IPS DF 19.7 (cell line): ENCODE data around the gene CD4.

Source experiments
- DNase-seq: peaks from one replicate; pipeline ENCODE4 v3.0.0-alpha.2; 2013; ENCODE audit warnings: low read depth, low spot score

CD4 gene

DNA sequence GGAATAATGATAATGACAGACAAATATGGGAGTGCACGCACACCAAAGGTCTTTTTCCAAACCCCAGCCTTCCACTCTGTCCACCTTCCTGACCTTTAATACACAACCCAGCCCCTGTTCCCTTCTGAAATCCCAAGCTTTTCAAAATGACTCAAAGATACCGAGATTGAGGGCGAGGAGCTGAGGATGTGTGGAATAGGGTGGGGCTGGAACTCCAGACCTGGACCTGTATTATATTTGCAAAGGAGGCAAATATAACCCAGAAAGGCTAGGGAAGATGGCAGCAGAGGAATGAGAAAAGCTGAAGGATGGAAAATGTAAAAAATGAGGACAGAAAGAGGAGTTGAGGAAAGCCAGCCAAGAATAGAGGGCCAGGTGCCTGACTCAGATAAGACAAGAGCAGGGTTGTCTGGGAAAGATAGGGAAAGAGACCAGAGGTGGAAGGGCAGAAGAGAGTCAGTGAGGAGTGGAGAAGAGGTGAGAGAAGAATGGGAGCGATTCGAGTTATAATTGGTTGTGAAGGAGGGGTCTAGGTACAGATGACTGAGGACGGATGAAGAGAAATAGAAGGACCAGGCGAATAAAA lies 24.2 kb upstream of the CD4 start:
- no peak for DNase-seq

DNA sequence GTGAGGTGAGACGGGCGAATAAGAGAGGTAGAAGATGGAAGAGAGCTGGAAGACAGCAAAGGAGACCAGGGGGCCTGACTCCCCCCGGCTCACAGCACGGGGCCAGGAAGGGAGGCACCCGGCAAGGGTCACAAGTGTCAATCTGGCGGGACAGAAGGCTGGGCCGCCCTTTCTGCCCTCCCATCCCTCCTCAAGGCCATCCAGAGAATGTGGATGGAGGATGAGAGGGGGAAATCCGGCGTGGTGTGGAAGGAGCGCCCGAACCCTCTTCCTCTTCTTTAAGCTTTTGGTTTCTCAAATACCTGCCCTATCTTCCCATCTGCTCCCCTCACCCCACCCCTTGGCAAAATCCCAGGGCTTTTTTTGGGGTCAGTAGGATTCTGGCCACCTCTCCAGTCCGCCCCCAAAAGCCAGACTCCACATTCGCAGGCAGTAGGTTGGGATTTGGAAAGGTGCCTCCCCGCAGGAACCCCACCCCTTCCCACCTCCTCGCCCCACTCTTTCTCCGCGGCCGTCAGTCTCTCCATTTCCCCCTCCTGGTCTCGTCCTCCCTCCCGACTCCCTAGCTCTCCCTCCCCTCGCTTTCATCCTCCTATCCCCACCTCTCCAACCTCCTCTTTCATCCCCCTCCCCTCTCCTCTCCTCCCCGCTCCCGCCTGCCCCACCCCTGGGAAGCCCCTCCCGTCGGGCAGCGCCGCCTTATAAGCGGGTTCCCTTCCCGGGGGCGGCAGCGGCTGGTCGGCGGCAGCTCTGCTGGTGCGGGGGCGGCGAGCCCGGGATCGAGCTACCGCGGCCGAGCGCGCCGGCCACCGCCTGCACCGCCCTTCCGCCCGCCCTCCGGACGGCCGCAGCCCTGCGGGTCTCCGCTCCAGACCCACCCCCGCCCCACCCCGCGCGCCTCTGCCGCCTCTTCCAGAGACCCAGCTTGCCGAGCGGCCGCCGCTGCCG lies 23.4 kb upstream of the CD4 start, which contains the start of gene PTMS:
PTMS (plus strand) TSS at position 730 of the 948 bp plus-strand sequence. CDS start 343 bp downstream, outside the sequence.
- no peak for DNase-seq

DNA sequence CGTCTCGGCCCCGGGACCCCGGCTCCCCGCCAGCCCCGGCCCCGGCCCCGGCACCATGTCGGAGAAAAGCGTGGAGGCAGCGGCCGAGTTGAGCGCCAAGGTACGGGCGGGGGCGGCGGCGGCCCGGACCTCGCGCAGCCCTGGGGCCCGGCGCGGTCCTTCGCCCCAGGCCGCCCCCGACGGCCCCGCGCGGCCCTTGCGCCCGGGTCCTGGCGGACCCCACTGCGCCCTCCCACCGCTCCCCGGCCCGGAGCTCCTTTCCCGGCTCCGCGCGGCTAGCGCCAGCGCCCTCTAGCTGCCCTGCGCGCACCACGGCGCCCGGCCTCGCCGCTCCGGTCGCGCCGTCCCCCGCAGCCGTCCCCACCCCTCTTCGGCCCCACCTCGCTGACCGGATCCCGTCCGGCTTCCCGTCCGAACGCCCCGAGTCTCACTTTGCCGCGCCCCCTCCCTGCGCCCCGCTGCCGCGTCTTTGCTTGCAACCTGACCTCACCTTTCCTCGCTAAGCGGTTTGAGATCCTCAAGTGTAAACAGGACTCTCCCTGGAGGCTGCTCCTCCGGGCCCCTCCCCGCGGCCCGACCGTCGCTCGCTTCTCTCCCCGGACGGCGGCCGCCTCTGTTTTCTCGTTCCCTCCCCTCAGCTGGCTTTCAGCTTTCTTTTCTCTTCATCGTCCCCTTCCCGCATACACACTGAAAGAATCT lies 22.5 kb upstream of the CD4 start:
- DNase-seq: no peak

DNA sequence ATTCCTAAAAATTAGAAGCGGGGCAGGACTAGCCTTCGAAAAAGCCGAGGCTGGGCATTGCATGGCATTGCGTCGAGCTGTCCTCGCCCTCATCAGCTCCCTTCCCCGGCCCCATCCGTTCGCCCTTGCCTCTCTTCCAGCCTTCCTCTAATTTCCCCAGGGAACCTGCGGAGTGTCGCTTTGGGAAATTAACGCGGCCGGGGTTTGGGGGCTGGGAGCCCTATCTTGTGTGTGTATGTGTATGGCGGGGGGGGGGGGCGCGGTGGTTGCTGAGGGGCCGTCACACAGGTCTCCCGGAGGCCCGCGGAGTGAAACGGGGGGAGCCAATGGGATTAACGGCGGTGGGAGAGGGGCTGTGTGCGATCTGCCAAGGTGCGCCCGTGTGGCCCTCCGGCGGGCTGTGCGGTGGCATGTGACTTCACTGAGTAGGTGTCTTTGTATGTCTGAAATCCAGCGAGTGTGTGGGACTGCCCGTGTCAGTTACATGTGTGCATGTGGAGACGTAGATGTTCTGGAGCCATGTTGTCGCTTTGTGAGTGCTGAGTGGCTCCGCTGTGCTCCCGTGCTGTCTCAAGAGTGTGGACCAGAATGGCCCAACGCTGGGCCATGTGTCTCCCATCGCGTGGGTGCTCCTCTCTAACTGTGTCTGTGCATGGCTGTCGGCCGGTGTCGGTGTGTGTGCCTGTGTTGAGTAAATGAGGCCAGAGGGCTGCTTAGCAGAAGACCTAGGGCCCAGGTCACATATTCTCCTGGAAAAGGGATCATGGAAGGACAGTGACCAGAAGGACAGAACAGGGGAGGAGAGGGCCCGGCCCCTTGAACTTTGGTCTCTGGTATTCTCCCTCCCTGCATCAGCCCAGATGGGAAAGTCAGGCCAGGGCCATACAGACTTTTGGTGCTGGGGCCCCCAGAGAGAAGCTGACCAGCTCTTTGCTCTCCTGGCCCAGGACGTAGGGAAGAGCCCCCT lies 21.7 kb upstream of the CD4 start:
- no peak for DNase-seq

DNA sequence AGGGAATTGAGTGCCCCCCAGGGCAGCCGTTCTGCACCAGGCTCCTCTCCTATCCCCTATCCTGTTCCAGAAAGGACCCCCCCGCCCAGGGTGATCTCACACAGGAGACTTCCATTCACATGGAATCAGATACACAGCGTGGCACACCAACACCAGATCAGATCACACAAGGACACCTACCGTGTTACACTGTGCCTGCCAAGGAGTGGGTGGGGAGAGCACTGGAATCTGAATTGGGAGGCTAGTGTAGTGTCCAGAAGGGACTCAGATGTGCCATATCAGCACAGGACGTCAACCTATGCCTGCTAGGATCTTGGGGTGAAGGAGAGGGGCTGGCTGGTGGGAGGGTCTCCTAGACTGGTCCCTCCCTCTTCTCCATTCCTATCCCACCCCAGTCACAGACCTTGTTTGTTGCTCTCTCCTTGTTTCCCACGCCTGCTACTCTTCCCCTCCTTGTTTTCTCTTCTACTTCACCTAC lies 20.9 kb upstream of the CD4 start:
- no peak for DNase-seq

DNA sequence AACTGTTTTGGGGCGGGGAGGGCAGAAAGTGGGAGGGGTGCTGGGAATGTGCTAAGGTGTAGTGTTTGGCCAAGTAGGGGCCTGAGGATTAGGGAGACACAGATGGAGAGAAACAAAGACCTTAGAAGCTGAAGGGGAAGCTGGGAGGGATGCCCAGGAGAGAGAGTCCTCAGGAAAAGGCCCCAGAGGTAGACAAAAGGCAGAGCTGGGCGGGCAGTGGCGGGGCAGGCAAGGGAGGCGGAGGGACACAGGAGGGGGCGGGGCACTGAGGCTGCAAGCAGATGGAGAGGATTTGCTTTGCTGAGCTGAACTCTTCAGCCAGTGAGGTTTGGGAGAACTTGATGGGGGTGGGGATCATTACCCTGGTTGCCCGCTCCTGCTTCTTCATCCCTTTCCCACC lies 20.3 kb upstream of the CD4 start:
- DNase-seq: no peak

DNA sequence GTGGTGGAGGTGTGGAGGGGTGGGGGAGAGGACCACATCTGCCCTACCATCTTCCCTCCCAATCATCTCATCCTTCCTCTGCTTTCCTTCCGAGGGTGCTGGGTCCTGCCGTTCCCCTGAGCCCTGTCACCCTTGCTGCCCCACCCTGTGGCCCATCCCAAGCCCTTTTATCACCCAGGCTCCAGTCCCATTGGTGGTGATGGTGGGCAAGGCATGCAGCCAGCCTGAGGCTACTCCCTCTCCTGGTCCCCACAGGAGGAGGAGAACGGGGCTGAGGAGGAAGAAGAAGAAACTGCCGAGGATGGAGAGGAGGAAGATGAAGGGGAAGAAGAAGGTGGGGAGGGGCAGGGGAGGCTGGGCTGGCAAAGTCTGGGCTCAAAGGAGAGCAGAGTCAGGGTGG lies 19.7 kb upstream of the CD4 start:
- DNase-seq: no peak

DNA sequence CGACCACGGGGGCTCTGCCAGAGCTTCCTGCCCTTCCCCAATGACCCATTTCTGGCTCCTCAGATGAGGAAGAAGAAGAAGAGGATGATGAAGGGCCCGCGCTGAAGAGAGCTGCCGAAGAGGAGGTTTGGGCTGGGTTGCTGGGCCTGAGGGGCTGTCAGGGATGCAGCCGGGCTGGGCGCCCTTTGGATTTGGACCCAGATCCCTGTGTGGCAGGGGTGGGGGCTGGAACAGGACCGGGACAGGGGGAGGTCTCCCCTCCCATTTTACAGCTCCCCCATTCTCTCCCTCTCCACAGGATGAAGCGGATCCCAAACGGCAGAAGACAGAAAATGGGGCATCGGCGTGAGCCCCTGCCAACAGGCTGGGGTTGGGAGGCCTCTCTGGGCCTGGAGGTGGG lies 19.2 kb upstream of the CD4 start:
- DNase-seq: no peak

DNA sequence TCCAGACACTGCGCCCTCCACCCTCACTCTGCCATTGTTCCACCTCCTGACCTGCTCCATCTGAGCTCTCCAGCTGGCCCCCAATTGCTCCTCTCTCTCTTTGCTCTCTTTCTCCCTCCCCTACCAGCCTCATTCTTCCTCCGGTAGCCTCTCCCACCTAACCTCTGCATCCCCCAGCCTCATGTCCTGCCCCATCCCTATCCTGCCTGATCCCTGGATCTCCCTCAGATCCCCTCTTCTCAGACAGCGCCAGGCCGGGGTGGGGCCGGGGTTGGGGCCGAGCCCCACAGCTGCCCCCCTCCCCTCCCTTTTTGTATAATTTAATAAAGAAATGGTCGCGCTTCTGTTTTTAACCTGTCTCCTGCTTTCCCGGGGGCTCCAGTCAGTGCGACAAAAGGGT lies 18.7 kb upstream of the CD4 start:
- no peak for DNase-seq

DNA sequence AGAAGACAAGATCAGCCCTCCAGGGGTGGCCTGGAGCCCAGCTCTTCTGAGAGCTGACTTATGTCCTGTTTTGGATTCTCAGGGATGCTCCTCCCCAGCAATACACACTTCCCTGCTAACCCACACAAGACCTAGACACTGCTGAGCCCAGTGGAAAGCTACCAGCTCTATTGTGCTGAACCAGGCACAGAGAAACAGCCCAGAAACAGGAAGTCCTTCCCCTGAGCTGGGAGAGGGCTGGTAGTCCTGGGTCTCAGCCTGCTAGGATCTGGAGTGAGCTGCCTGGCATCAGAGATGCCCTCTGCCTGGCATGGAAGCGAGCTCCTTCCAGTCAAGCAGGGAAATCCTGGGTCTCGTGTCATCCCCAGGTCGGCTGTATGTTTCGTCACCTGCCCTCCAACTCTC lies 18.2 kb upstream of the CD4 start:
- DNase-seq: no peak

DNA sequence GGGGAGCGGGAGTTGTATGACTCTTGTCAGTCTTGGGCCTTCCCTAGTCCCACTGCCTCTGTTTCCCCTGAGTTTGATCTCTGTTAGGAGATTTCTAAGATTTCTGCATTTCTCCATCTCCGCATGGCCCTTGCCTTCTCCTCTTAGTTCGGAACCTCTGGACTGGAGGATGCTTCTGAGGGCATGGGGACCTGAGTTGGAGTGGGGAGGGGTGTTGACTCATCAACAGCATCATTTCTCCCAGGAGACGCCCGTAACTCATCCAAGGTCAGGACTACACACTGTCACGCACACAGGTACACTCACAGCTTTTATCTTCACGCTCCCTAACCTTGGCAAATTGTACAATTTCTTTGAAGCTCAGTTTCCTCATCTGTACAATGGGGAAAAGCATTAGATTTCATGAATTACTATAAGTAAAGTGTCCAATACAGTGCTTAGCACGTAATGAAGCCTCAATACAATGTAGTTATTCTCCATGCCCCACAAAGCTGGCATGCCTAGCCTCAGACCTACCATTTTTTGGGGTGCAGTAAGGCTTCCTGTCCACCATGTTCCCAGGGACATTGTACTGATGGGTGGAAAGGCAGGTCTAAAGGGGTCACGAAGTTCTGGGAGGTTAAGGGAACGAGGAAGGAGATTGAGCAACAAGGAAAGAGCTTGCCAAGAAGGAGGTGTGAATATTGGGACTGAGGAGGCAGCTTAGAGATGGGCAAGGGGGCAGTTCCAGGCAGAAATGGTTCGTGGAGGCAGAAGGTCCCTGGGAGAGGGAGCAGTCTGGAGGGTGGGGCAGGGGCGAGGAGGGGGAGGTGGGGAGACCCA lies 17.6 kb upstream of the CD4 start:
- DNase-seq: no peak

DNA sequence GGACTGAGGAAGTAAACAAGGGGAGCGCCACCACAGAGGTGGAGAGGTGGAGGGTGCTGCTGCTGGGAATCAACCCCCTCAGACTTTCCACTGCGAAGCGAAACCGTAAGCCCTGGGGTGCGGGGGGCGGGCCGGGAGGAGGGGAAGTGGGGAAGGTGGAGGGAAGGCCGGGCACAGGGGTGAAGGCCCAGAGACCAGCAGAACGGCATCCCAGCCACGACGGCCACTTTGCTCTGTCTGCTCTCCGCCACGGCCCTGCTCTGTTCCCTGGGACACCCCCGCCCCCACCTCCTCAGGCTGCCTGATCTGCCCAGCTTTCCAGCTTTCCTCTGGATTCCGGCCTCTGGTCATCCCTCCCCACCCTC lies 17.0 kb upstream of the CD4 start, which contains the start of gene LAG3:
LAG3 (plus strand) TSS at position 190 of the 365 bp plus-strand sequence. CDS start 333 bp downstream, outside the sequence.
- no peak for DNase-seq

DNA sequence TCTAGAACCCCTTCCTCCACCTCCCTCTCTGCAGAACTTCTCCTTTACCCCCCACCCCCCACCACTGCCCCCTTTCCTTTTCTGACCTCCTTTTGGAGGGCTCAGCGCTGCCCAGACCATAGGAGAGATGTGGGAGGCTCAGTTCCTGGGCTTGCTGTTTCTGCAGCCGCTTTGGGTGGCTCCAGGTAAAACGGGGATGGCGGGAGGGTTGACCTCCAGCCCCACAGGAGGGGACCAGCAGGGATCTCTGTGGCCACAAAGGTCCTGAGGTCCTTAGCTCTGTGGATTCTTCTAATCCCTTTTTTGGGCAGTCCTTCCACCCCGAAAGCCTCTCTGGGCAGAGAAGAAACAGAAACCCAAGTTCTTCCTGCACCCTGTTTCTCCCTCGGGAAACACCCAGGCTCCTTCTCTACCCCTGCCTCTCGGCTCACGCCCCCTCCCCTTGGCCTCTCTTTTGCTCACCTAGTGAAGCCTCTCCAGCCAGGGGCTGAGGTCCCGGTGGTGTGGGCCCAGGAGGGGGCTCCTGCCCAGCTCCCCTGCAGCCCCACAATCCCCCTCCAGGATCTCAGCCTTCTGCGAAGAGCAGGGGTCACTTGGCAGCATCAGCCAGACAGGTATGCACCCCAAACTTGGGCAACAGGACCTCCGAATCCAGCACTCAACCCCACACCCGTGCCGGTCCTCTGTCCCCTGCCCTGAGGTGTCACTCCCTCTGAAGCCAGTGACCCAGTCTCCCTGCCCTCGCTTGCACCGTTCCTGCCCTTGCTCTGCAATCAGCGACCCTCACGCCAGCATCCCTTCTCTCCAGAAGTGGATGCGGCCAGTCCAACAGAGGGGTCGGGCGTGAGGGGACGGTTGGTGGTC lies 16.4 kb upstream of the CD4 start:
- no peak for DNase-seq

DNA sequence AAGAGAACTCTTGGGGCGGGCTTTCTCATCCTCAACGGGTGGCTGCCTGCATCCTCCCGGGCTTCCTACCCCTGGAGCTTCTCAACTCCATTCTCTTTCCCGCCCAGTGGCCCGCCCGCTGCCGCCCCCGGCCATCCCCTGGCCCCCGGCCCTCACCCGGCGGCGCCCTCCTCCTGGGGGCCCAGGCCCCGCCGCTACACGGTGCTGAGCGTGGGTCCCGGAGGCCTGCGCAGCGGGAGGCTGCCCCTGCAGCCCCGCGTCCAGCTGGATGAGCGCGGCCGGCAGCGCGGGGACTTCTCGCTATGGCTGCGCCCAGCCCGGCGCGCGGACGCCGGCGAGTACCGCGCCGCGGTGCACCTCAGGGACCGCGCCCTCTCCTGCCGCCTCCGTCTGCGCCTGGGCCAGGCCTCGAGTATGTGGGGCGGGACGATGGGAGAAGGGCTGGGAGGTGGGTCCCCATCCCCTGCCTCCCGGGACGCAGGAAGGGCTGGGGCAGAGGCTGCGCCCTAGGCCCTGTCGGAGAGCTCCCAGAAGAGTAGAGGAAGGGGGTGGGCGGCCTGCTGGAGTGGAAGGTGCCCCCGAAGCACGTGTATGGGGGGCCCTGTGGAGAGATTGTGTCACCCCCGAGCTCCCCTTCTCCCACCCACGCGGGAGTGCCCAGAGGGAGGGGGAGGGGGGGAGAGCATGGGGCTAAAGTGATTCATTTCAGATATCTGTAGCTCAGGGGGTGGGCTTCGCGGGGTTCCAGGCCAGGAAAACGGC lies 15.6 kb upstream of the CD4 start:
- no peak for DNase-seq

DNA sequence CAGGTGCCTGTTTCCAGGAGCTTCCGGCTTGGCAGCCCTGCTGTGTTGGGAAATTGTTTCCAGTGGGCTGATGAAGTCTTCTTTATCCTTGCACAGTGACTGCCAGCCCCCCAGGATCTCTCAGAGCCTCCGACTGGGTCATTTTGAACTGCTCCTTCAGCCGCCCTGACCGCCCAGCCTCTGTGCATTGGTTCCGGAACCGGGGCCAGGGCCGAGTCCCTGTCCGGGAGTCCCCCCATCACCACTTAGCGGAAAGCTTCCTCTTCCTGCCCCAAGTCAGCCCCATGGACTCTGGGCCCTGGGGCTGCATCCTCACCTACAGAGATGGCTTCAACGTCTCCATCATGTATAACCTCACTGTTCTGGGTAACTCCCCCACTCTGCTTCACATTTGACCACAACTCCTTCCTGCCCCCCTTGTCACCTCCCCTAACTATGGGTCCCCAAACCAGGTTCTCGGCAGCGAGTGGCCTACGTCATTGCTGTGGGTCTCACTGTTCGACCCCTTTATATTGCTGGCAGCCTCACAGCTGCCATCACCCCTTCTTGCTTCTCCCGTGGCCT lies 14.7 kb upstream of the CD4 start:
- no peak for DNase-seq

DNA sequence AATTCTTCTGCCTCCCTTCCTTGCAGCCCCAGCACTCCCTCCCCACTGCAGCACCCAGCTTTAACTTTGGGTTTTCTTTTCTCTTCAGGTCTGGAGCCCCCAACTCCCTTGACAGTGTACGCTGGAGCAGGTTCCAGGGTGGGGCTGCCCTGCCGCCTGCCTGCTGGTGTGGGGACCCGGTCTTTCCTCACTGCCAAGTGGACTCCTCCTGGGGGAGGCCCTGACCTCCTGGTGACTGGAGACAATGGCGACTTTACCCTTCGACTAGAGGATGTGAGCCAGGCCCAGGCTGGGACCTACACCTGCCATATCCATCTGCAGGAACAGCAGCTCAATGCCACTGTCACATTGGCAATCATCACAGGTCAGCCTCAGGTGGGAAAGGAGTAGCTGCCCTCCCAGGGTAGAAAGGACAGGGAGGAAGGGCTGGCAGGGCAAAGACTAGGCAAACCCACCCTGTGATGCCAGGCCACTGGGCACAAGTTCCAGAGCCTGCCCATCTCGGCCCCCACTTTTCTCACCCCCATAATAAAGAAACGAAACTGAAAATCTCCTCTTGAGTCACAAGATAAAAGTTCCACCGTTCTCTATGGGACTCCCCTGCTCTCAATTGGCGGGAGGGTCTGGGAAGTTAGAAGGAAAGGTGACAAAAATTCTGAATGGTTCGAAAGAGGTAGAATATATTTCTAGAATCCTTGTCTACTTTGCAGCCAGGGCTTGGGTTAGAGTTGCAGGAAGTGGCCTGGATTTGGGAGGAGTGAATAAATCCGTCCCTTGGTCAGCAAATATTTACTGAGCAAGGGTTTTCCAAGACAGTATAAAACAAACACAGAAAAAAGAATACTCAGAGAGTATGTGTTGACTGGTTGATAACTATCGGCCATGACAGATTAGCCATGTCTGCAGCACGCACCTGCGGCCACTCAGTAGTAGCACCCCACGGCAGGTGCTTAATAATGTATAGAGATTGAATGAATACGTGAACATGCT lies 13.8 kb upstream of the CD4 start:
- DNase-seq: no peak

DNA sequence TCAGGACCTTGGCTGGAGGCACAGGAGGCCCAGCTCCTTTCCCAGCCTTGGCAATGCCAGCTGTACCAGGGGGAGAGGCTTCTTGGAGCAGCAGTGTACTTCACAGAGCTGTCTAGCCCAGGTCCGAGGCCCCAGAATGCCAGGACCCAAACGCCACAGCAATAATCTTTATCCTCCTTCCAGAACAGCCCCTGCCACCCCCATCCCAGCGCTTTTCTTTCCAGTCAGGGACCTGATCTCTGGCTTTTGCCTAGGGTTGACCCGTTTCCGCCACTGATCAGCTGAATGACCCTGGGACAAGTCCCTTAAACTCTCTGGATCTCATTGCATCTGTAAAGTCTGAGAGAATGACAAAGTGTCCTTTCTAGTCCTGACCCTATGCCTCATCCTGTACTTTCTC lies 11.9 kb upstream of the CD4 start:
- no peak for DNase-seq
